ENCODE measurements around the gene ASRGL1.
A peak's percentile ranks its signal among the peaks of the same experiment; 100 is the strongest.

GRCh38 chr11:62433904-62434276, 96.6 kb downstream of the ASRGL1 start:
- TF ChIP-seq EP300 (IDR thresholded peaks at IDR 0.05), result peak in 1 of 4 donors; percentile 11
- TF ChIP-seq CTCF (IDR thresholded peaks at IDR 0.05), result no peak
- TF ChIP-seq POLR2AphosphoS5 (IDR thresholded peaks at IDR 0.05), result peak in 3 of 4 donors; percentile 28 to 55 (median 37)
